AG04449 (cell line): ENCODE measurements around the gene IL34.

Source experiments
- CTCF ChIA-PET: fragments of 350-600 bp; formaldehyde crosslinking; extraction: SDS; loops from one replicate; lab custom pipeline; 2021; ENCODE audit warnings: antibody characterized with exemption; lab: Yijun Ruan, JAX
- POLR2A ChIA-PET: fragments of 400-600, 350-600 bp; formaldehyde crosslinking; extraction: SDS; loops from one replicate; lab custom pipeline; 2020; ENCODE audit warnings: antibody characterized with exemption, inconsistent platforms; lab: Yijun Ruan, JAX
- DNase-seq: peaks from one replicate; pipeline ENCODE4 v3.0.0-alpha.2; 2010; ENCODE audit warnings: low read depth, low spot score
- H3K4me3 ChIP-seq: 2 replicates; pipeline ENCODE4 v1.5.1; 2011; ENCODE audit warnings: low read depth, mild to moderate bottlenecking, control low read depth, low read length
- TF ChIP-seq, protein P1 (sequence below): IDR thresholded peaks from one replicate; pipeline ENCODE4 v1.5.1; 2011; ENCODE audit warnings: mild to moderate bottlenecking, moderate library complexity, low read length, control low read depth, inconsistent platforms; ENCODE audit not compliant: insufficient read depth; ENCODE audit errors: missing control alignments

The IL34 gene

DNA sequence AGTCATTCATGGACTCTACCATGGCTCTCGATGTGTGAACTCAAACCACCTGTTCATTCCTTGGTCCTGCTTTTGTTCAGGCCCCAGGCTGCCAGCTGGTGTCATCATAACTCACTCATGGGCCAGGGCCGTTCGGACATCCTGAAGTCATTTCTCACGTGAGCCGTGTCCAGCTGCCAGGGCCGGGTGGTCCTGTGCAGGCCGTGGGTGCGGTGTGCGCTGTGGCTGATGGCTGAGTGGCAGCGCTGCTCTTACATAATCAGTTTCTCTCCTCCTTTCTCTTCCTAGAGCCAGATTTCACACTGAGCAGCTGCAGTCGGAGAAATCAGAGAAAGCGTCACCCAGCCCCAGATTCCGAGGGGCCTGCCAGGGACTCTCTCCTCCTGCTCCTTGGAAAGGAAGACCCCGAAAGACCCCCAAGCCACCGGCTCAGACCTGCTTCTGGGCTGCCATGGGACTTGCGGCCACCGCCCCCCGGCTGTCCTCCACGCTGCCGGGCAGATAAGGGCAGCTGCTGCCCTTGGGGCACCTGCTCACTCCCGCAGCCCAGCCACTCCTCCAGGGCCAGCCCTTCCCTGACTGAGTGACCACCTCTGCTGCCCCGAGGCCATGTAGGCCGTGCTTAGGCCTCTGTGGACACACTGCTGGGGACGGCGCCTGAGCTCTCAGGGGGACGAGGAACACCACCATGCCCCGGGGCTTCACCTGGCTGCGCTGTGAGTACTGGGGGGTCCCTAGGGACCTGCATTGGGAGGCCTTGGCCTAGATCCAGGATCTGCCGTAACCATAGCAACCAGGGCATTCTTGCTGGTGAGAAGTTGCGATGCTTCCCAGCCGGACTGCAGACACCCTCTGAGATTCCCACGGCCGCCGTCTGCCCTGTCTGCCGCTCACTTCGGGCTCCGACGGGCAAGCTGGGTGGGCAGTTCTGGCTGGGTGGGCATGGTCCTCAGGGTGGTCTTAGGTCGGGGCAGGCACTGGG lies at the start of gene IL34:
TSS of gene IL34 (plus strand) at position 300 of the 982 bp plus-strand sequence. CDS start at position 689, 389 bp downstream.
- DNase-seq: no peak
- CTCF ChIA-PET: no interaction called here
- POLR2A ChIA-PET: no interaction called here

DNA sequence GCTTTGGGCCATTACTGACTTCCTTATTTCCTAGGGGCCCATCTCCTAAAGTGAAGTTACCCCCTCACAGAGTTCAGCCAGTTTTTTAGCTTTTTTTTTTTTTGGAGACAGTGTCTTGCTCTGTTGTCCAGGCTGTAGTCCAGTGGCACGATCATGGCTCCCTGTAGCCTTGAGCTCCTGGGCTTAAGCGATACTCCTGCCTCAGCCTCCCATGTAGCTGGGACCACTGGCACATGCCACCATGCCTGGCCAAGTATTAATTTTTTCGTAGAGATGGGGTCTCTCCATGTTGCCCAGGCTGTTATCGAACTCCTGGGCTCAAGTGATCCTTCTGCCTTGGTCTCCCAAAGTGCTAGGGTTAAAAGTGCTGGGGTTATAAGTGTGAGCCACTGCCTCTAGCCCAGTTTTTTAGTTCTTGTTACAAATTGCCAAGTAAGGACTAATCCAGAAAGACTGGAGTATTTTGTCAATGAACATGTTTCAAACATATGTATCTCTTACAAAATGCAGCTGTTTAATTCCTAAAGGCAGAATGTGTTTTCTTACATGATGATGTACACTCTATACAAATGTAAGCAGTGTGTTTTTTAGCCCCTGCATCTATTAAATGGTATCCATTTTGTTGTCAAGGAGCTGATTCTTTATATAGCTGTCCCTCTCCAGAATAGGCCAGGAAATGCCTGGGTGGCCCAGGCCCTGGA lies 49.1 kb upstream of the IL34 start:
- POLR2A ChIA-PET: no interaction called here

More for the DNA sequence above, at the start of gene IL34:
- H3K4me3 ChIP-seq: no peak within 1 kb of the TSS
- TF ChIP-seq, protein P1, sequence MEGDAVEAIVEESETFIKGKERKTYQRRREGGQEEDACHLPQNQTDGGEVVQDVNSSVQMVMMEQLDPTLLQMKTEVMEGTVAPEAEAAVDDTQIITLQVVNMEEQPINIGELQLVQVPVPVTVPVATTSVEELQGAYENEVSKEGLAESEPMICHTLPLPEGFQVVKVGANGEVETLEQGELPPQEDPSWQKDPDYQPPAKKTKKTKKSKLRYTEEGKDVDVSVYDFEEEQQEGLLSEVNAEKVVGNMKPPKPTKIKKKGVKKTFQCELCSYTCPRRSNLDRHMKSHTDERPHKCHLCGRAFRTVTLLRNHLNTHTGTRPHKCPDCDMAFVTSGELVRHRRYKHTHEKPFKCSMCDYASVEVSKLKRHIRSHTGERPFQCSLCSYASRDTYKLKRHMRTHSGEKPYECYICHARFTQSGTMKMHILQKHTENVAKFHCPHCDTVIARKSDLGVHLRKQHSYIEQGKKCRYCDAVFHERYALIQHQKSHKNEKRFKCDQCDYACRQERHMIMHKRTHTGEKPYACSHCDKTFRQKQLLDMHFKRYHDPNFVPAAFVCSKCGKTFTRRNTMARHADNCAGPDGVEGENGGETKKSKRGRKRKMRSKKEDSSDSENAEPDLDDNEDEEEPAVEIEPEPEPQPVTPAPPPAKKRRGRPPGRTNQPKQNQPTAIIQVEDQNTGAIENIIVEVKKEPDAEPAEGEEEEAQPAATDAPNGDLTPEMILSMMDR: no peak

DNA sequence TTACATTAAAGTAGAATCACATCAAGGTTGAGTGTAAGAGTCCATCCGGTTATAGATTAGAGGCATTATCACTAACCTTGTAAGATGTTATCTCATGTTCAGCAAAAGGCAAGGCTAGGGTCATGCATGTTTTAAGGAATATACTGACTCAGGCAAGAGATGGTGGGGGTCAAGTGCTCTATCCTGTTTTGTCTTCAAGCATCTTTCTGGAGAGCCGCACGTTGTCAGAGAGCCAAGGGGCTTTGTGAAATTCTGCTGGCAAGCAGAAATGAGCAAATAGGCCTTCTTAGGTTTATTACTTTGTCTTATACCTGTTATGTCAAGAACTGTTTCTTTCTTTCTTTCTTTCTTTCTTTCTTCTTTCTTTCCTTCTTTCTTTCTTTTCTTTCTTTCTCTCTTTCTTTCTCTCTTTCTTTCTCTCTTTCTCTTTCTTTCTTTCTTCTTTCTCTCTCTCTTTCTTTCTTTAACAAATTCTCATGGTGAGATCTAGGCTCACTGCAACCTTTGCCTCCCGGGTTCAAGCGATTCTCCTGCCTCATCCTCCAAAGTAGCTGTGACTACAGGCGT lies 47.3 kb upstream of the IL34 start:
- ChIA-PET CTCF (no interaction called here), POLR2A (interaction anchor here (0.6 kb wide), 1 partner anchor 172 kb away, joined by 3 read pairs; no protein-coding TSS in a partner anchor)
- TF ChIP-seq, protein P1: no peak
- H3K4me3 ChIP-seq: no peak overlapping the region
- DNase-seq: no peak

More for the DNA sequence above, 49.1 kb upstream of the IL34 start:
- no peak overlapping the region for H3K4me3 ChIP-seq
- TF ChIP-seq, protein P1: no peak
- CTCF ChIA-PET: interaction anchor here (1.0 to 1.2 kb wide), 2 partner anchors 12 to 17 kb away, joined by 3 read pairs; no protein-coding TSS in a partner anchor
- no peak for DNase-seq

DNA sequence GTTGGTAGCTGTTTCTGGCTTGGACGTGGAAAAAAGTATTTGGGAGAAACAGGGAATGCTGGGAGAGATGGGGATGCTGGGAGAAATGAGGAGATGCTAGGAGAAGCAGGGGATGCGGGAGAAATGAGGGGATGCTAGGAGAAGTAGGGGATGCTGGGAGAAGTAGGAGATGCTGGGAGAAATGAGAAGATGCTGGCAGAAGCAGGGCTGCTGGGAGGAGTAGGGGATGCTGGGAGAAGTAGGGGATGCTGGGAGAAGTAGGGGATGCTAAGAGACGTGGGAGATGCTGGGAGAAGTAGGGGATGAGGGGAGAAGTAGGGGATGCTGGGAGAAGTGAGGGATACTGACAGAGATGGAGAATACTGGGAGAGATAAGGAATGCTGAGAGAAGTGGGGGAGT lies 45.6 kb upstream of the IL34 start:
- TF ChIP-seq, protein P1: no peak
- DNase-seq: no peak
- H3K4me3 ChIP-seq: no peak overlapping the region
- POLR2A ChIA-PET: no interaction called here
- CTCF ChIA-PET: no interaction called here

DNA sequence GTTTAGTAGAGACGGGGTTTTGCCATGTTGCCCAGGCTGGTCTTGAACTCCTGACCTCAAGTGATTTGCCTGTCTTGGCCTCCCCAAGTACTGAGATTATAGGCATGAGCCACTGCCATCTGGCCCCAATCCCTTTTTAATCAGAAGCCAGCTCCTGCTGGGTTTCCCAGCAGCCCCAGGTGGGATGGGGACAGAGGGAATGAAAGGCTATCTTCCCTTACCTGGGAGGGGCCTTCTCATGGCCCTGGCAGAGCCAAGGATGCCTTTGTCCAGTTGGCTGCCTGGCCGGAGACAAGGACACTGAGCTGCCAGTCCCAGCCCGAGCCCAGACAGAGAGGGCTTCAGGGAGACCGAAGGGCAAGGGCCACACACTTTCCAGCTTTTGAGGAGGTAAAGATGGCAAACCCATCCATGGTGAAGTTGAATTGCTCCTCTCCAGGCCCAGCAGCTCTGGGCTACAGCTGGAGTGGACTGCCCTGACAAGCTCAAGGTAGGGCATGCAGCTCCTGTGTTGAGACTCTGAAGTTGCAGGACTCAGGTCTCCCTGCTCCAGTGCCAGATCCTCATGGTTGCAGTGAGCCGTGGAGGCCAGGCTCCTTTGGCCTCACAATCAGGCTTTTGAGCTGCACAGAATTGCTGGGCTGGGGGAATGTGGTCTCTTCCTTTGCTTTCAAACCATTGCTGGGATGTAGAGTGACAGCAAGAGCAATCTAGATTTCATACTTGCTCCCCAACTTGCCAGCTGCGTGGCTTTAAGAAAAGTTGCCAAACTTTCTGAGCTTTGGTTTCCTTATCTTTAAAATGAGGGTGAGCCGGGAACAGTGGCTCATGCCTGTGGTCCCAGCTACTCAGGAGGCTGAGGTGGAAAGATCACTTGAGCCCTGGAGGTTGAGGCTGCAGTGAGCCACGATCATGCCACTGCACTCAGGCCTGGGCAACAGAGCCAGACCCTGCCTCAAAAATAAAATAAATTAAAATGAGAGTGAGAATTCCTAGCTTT lies 44.5 kb upstream of the IL34 start:
- H3K4me3 ChIP-seq: no peak overlapping the region
- CTCF ChIA-PET: interaction anchor here (0.9 to 1.2 kb wide), 2 partner anchors 10 to 51 kb away, joined by 3 to 4 read pairs; no protein-coding TSS in a partner anchor
- POLR2A ChIA-PET: interaction anchor here (0.6 kb wide), 1 partner anchor 27 kb away, joined by 3 read pairs; no protein-coding TSS in a partner anchor
- TF ChIP-seq, protein P1: no peak
- no peak for DNase-seq
